Measurements from ENCODE around the gene SMPD1. TPM values are rescaled to one million over a fixed set of nuclear protein-coding genes. Genes with fewer than 3 reads are reported as not detected.

The SMPD1 gene
- total and polyA plus RNA-seq, 2 of the 8 experiments (the other 6 are each of a cell fraction or from before 2014, with no cell fraction given), result 1.9 to 2.4 TPM

DNA sequence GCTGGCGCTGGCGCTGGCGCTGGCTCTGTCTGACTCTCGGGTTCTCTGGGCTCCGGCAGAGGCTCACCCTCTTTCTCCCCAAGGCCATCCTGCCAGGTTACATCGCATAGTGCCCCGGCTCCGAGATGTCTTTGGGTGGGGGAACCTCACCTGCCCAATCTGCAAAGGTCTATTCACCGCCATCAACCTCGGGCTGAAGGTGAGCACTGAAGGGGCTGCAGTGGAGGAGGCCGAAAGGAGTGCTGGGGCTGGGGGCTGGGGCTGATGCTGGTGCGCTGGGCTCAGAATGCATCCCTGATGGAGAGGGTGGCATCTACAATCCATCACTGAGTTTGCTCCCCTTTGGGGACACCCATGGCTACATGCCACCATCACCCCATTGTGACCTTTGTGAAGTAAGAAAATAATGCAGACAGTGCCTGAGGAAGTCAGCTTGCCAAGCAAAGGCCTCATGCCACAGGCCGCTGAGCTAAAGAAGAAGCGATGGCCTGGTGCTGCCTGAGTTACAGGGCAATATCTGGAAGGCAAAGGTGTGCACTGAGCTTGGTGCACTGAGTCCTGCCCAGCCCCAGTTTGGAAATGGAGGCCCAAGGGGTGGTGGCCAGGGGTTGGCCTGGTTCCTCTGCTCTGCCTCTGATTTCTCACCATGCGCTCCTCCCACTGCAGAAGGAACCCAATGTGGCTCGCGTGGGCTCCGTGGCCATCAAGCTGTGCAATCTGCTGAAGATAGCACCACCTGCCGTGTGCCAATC is 620 bp downstream of the SMPD1 start:
- H3K79me1 ChIP-seq (ENCODE audit: low read depth, low read length), result no peaks in the 10 kb centered on the region
- no peak overlapping the region; the same call in 1 of the 2 replicates for H2BK12ac ChIP-seq (ENCODE audit: low read depth, low read length)
- no peak overlapping the region for H3K18ac ChIP-seq (ENCODE audit: extremely low read depth, low read length)
- peaks cover 0 to 7% (median 6%) of the 10 kb centered on the region in 4 experiments; a peak in 6 of 7 replicates for H3K4me1 ChIP-seq (replicated peaks in 1 of 4; ENCODE audit: control insufficient read depth in 3 of 4, insufficient read depth in 4 of 4, low read length in 3 of 4)
- H4K91ac ChIP-seq (replicated peaks; ENCODE audit: insufficient read length, low read length), result no peak overlapping the region
- no peaks in the 10 kb centered on the region for H3K79me2 ChIP-seq (ENCODE audit: control insufficient read depth in 1 of 2, insufficient read depth in 2 of 2, low read length in 2 of 2)
- TF ChIP-seq, protein P1, sequence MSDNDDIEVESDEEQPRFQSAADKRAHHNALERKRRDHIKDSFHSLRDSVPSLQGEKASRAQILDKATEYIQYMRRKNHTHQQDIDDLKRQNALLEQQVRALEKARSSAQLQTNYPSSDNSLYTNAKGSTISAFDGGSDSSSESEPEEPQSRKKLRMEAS (IDR thresholded peaks at IDR 0.05), result no peak
- TF ChIP-seq CTBP2 (IDR thresholded peaks at IDR 0.05; ENCODE audit: borderline replicate concordance, insufficient read depth, insufficient read length, low read length), result no peak
- TF ChIP-seq NRF1 (IDR thresholded peaks at IDR 0.05; ENCODE audit: low read depth, low read length), result no peak
- no peak for TF ChIP-seq RAD21 (IDR thresholded peaks at IDR 0.05 in 1 of 2, conservative IDR thresholded peaks at IDR 0.05 in 1 of 2; ENCODE audit: low read depth in 2 of 2, low read length in 2 of 2)
- no peak for TF ChIP-seq SAP30 (IDR thresholded peaks at IDR 0.05; ENCODE audit: insufficient read depth, insufficient replicate concordance, low read length)
- H3K4me3 ChIP-seq (ENCODE audit: extremely low read depth in 1 of 4, insufficient read depth in 2 of 4, low read depth in 3 of 4, low read length in 4 of 4), result peak overlapping the region; percentile 51 to 78 (median 62)
- no peak overlapping the region for H4K5ac ChIP-seq (ENCODE audit: insufficient read length, low read depth, low read length)
- peaks cover 2 to 8% (median 4%) of the 10 kb centered on the region in 4 experiments for H3K27me3 ChIP-seq (replicated peaks in 1 of 4; ENCODE audit: control insufficient read depth in 3 of 4, extremely low read depth in 1 of 4, insufficient read depth in 3 of 4, low read length in 3 of 4)
- no peak overlapping the region for H2AK5ac ChIP-seq (ENCODE audit: low read depth, low read length)
- no peak overlapping the region for H3K27ac ChIP-seq (ENCODE audit: low read depth, low read length)
- 58% methylated on average over 17 of the region's 19 CpGs; no CpG with 5 or more reads in 1 of the 2 experiments for WGBS, 2 experiments (ENCODE audit: extremely low coverage in 1 of 2, insufficient coverage in 1 of 2, insufficient read length in 1 of 2, insufficient replicate concordance in 2 of 2, low coverage in 1 of 2, low lambda C conversion rate in 2 of 2, missing lambda C conversion rate in 1 of 2)
- FAIRE-seq (no peak), DNase-seq (ENCODE audit: low read depth in 1 of 2, low spot score in 2 of 2) (no peak)
- no peak overlapping the region for H3K23ac ChIP-seq (ENCODE audit: insufficient read length)
- no peak overlapping the region for H2BK20ac ChIP-seq (ENCODE audit: low read length)
- peak overlapping the region; percentile 73 to 79 for H3K4me2 ChIP-seq (ENCODE audit: insufficient read depth in 1 of 2, low read depth in 2 of 2, low read length in 2 of 2)
- no peak overlapping the region; the same call in 1 of the 2 replicates for H4K8ac ChIP-seq (ENCODE audit: extremely low read depth, insufficient read depth, low read length)
- ChIA-PET POLR2A (ENCODE audit: partially characterized antibody) (interaction anchor here (0.8 to 1.2 kb wide), 3 partner anchors 12 to 78 kb away, joined by 3 to 5 read pairs (median 3); no protein-coding TSS in a partner anchor), CTCF (ENCODE audit: partially characterized antibody) (interaction anchor here (1.1 to 21.5 kb wide), 6 partner anchors 8 to 114 kb away, joined by 3 to 585 read pairs (median 4); partner anchors contain the start of gene HPX)
- no peak overlapping the region for H3K4ac ChIP-seq (replicated peaks; ENCODE audit: insufficient read length, low read depth, low read length)
- no peaks in the 10 kb centered on the region; a peak in 1 of 8 replicates for H3K36me3 ChIP-seq (ENCODE audit: control insufficient read depth in 2 of 4, insufficient read depth in 4 of 4, low read length in 3 of 4)
- no peaks in the 10 kb centered on the region; the same call in 1 of the 2 replicates for H3K23me2 ChIP-seq (ENCODE audit: low read depth, low read length)
- no peak overlapping the region for H2BK15ac ChIP-seq (ENCODE audit: low read length)
- H3K14ac ChIP-seq (ENCODE audit: insufficient read length), result no peak overlapping the region
- H2AFZ ChIP-seq (ENCODE audit: low read length), result no peak overlapping the region; the same call in 1 of the 2 replicates
- H2BK5ac ChIP-seq (ENCODE audit: low read depth, low read length), result no peak overlapping the region
- H3K9ac ChIP-seq (replicated peaks in 1 of 4; ENCODE audit: extremely low read depth in 1 of 4, low read depth in 3 of 4, low read length in 3 of 4), result no peak overlapping the region
- no peak overlapping the region for H2BK120ac ChIP-seq (replicated peaks; ENCODE audit: low read depth, low read length)
- H4K20me1 ChIP-seq (replicated peaks in 1 of 2; ENCODE audit: control insufficient read depth in 1 of 2, insufficient read depth in 2 of 2, low read length in 2 of 2), result peaks cover 0 to 2% of the 10 kb centered on the region in 2 experiments
- H3K56ac ChIP-seq (replicated peaks; ENCODE audit: insufficient read length, low read depth, low read length), result no peak overlapping the region
- no peaks in the 10 kb centered on the region for H3K9me3 ChIP-seq (ENCODE audit: insufficient read depth in 2 of 2, low read depth in 1 of 2, low read length in 1 of 2)
